Activated CD8-positive, alpha-beta memory T cell treated with anti-CD3 and anti-CD28 coated beads for 36 hours (primary cell): ENCODE measurements around the gene TWF1. TPM values are rescaled to one million over a fixed set of nuclear protein-coding genes. Genes with fewer than 3 reads are reported as not detected.

Experiments used
- CTCF ChIA-PET: fragments of 350-600 bp; sonication (Branson Sonifier 250); formaldehyde crosslinking; loops from one replicate; lab custom pipeline; 2021; ENCODE audit warnings: antibody characterized with exemption; lab: Charles Lee
- POLR2A ChIA-PET: fragments of 350-600 bp; sonication (Branson Sonifier 250); formaldehyde crosslinking; loops from one replicate; lab custom pipeline; 2021; ENCODE audit warnings: antibody characterized with exemption; lab: Charles Lee
- total RNA-seq, 2 experiments: library from RNA; stranded (reverse); gene quantifications; one replicate each; pipeline ENCODE4 v1.2.3, GENCODE V29; 2021

TWF1 gene
- total RNA-seq, 2 experiments from 2014 or later: 30.4 to 34.7 TPM

GRCh38 chr12:43812926-43813325 is 6.8 kb upstream of the TWF1 start:
- CTCF ChIA-PET: no interaction called here
- POLR2A ChIA-PET: no interaction called here

GRCh38 chr12:43812057-43812456 is 5.9 kb upstream of the TWF1 start:
- CTCF ChIA-PET: no interaction called here
- POLR2A ChIA-PET: no interaction called here

DNA sequence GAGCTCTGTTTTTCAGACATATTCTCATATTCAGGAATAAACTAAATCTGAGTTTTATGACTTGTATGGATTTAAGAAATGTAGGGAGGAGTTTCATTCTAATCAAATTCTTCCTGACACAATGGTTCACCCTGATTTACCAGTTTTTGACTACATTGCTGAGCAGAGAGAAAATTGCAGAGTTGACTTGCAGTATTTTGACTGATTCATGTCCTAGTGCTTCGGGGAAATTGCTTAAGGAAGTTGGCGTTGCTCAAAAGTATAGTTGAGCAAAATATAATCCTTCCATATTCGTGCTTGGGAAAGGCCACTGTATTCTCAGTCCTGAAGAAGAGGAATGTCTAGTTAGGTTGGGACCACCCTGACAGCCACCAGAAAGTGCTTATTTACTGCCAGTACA is 1.3 kb upstream of the TWF1 start:
- ChIA-PET CTCF (interaction anchor here (0.7 kb wide), 1 partner anchor 75 kb away, joined by 3 read pairs; no protein-coding TSS in a partner anchor), POLR2A (interaction anchor here (1.1 to 3.2 kb wide), 3 partner anchors 24 to 48 kb away, joined by 6 to 12 read pairs (median 10); partner anchors contain the start of genes IRAK4, PUS7L and TMEM117)

GRCh38 chr12:43806737-43807072 is 588 bp upstream of the TWF1 start:
- POLR2A ChIA-PET: interaction anchor here (1.0 to 3.2 kb wide), 4 partner anchors 8 to 47 kb away, joined by 3 to 12 read pairs (median 8); partner anchors contain the start of genes IRAK4, PUS7L and TMEM117
- CTCF ChIA-PET: interaction anchor here (1.1 to 1.5 kb wide), 2 partner anchors 26 to 28 kb away, joined by 3 to 5 read pairs; no protein-coding TSS in a partner anchor

GRCh38 chr12:43805149-43805859 is 813 bp downstream of the TWF1 start:
- ChIA-PET CTCF (interaction anchor here (0.8 to 1.5 kb wide), 4 partner anchors 14 to 77 kb away, joined by 3 to 5 read pairs (median 4); no protein-coding TSS in a partner anchor), POLR2A (interaction anchor here (0.8 to 3.2 kb wide), 5 partner anchors 13 to 1924 kb away, joined by 3 to 12 read pairs (median 6); partner anchors contain the start of genes ARID2, IRAK4, PUS7L and TMEM117)

DNA sequence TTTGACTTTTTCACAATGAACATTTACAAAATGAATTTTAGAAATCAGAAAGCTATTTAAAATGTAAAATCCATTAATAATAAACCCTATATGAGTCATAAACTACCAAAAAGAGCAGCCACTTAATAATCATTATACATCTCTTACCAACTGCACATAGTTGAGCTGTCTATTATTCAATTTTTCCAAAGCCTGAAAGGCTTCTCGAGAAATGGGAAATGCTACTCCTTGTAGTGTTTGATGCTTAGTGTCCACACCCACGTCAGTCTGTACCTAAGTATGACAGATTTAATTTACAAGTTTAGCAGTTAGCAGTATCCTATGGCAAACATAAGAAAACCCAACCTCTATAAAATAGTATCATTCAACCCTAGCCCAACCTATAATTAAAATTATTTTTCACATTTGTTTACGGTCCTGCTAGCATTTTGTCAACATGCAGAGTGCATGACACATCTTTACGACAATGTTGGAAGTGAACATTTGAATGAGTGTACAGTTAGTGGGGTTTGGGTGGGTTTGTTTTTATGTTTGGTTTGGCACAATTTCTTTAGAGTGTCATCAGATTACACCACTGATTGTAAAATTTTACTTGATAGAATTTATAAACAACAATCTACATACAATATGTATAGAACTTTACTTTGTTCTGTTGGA is 8.4 kb downstream of the TWF1 start:
- ChIA-PET POLR2A (no interaction called here), CTCF (no interaction called here)

DNA sequence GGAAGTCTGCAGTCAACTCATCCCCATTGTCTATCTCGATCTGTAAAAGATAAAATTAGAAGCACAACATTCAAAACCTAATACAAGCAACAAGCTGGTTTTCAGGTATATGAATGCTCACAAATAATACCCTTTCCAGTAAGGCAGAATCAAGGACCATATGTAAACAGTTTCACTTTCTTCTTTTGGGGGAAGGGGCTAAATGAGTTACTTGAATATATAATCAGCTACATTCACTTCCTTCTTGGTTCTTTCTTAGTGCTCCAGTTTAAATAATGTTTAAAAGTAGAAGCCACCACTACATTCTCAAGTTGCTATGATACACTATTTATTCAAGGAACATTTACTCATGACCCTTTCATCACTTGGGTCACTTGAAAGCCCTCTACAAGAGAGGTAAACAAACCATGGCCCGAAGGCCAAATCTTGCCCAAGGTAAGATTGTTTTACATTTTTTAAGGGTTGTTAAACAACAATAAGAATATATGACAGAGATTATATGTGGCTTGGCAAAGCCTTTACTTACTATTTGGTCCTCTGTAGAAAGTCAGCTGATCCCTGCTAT is 10.3 kb downstream of the TWF1 start:
- ChIA-PET POLR2A (interaction anchor here (0.5 kb wide), 1 partner anchor 40 kb away, joined by 3 read pairs; the partner anchor contains the start of gene TMEM117), CTCF (no interaction called here)

DNA sequence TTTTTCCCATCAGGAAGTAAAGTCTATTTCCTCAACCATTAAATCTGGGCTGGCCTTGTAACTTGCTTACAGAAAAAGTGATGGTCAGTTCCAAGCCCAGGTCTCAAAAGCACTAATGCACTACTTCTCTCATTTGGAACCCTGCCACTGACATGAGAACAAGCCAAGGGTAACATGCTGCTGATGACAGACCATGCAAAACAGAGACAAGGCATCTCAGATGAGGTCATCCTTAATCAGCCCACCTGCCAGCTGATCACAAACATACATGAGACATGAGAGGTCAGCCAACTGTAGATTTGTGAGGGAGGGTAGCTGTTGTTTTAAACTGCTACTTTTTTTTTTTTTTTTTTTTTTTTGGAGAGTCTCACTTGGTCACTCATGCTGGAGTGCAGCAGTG is 16.2 kb downstream of the TWF1 start:
- ChIA-PET CTCF (no interaction called here), POLR2A (interaction anchor here (0.6 kb wide), 3 partner anchors 16 to 92 kb away, joined by 3 to 18 read pairs (median 4); no protein-coding TSS in a partner anchor)

DNA sequence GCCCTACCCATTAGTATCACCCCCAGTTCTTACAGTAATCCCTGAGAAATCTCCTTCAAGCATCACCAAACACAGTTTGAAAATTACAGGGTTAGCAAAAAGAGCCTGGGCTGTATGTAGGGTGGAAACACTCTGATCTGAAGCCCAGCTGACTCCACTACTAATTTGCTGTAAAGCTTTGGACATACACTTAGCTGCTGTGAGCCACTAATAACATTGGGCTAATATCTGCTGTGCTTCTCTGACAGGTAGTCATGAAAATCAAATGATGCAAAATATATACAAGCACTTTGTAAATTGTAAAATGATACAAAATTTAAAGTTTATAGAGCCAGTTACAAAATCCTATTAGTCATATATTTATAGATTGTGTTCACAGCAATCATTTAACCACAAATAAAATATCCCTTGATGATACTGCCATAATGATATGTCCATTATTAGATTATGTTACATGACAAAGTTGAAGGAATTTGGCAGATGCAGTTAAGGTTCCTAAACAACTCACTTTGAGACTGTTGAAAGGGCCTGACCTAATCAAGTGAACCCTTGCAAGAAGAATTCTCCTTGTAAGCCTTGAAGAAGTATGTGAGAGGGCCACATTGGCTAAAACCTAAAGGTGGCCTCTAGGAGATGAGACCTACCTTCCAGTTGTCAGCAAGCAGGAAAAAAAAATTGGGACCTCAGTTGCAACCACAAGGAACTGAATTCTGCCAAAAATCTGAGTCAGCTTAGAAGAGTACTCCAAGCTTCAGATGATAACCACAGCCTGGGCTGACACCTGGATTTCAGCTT is 19.0 kb downstream of the TWF1 start:
- ChIA-PET POLR2A (no interaction called here), CTCF (no interaction called here)

DNA sequence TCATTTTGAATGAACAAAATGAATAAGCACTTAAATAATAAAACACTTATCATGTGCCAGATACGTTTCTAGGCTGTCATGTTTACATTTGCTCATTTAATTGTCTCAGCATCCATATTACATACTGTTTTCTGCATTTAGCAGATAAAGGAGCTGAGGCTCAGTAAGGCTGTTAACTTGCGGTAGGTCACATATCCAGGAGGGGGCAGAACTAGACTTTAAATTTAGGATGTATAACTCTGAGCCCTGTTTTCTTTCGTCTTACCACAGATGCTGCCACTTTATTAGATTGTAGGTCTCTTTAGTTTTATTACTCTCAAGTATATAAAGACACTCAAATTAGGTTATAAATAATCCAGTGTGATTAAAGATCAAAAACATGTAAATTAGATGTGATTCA is 29.6 kb downstream of the TWF1 start:
- ChIA-PET CTCF (interaction anchor here (1.1 kb wide), 1 partner anchor 106 kb away, joined by 4 read pairs; no protein-coding TSS in a partner anchor), POLR2A (no interaction called here)

DNA sequence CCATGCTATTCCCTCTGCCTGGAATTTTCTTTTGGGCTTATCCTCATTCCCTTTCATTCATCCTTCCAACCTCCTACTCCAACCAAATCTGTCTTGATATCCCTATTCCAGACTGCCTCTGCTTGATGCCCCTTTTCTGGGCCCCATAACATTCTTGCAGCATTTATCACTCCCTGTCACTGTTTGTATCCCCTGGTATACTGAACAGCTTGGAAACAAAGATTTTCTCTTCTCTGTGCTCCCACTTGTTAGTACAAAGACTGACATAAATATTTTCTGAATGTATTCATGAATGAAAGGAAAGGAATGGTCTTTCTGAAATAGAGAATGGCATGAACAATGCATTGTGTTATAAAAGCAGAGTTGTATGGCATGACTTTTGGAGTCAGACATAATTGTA is 39.8 kb downstream of the TWF1 start:
- POLR2A ChIA-PET: no interaction called here
- CTCF ChIA-PET: no interaction called here

GRCh38 chr12:43764528-43764927 is 41.6 kb downstream of the TWF1 start:
- CTCF ChIA-PET: no interaction called here
- POLR2A ChIA-PET: no interaction called here

- ChIA-PET CTCF (interaction anchor here (0.6 kb wide), 1 partner anchor 1700 kb away, joined by 3 read pairs; no protein-coding TSS in a partner anchor), POLR2A (no interaction called here)
Observed at GRCh38 chr12:43763769-43764168, 42.3 kb downstream of the TWF1 start.

DNA sequence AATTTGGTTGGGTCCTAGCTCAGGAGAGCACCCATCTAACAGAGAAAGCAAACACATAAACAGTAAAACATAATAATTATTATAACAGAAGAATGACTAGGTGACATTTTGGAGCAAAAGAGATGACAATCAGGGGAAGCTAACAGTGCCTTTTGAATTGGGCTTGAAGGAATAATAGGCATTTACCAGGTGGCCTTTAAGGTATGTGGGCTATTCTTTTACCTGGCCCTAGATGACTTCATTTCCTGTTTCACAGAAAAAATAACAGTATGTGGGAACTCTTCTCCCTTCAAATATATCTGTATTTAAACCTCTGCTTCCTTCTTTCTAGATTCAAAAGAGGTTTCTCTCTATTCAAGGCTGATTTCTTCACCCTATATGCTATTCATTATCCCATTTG is 43.5 kb downstream of the TWF1 start:
- ChIA-PET CTCF (no interaction called here), POLR2A (no interaction called here)

GRCh38 chr12:43761500-43761899 is 44.6 kb downstream of the TWF1 start:
- POLR2A ChIA-PET: no interaction called here
- CTCF ChIA-PET: no interaction called here

DNA sequence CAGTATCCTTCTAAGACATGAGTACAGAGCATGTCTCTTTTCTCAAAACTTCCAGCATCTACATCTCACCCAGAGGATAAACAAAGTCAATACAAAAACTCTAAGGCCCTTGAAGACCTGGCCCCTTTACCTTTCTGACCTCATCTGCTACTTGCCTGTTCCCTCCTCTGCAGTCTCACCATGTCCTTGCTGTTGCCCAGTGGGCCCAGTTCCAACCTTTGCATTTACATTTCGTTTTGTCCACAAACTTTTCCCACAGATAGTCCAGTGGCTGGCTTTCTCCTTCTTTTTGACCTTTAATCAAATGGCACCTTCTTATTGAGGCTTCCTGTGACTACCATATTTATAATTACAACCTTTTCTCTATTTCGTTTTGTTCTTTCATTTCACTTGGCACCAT is 45.7 kb downstream of the TWF1 start:
- ChIA-PET POLR2A (no interaction called here), CTCF (no interaction called here)

DNA sequence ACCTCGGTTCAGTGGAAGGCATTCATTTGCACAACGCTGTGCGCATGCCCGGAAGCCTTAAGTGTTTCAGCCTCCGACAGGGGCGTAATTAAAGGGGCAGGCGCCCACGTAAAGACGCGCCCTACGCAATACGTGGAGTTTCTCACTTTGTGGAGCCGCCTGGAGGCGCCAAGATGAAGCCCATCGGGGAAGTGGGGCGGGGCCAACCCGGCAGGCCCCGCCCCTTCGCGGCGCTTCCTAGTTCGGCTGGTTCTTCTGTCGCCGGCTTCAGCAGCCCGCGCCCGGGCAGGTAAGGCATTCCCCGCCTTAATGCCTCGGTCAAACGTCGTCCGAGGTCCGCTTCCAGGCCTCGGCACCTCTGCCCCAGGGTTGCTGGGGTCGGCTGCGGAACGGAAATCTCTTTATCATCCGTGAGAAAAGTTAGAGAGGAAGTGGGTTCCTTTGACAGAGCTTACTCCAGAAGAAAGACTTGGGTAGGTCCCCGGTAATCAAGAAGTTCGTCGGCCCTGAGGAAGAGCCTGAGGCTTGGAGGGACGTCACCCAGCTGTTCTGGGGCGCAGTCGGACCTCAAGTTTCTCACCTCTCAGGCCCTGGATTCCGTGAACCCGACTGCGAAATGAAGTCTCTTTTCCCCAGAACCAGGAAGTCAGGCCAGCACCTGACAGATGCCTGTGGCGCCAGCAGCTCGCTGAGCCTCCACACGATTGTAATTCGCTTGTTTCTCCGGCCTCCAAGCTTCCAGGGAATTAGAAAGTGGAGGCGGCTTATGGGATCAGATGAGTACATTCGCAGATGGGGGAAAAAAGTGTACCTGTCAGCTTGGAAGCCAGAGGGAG is 47.2 kb downstream of the TWF1 start, which contains the start of the genes IRAK4 and PUS7L:
Gene IRAK4, plus strand, starts transcription at position 224 of the 836 bp plus-strand sequence. CDS start 9,161 bp downstream, outside the sequence.
Gene PUS7L, minus strand, starts transcription at position 63 of the 836 bp plus-strand sequence. CDS start 3,545 bp downstream, outside the sequence.
- POLR2A ChIA-PET: interaction anchor here (0.6 to 1.8 kb wide), 3 partner anchors 47 to 76 kb away, joined by 3 to 14 read pairs (median 12); partner anchors contain the start of gene TWF1
- CTCF ChIA-PET: interaction anchor here (0.7 kb wide), 1 partner anchor 14 kb away, joined by 3 read pairs; no protein-coding TSS in a partner anchor
